B cell (primary cell): ENCODE results near the gene HMGA1.

ENCODE experiments used
- CTCF ChIP-seq: fragments of 200-600 bp; IDR thresholded peaks from one replicate; pipeline ENCODE4 v1.8.0; 2022; ENCODE audit warnings: antibody characterized with exemption, mild to moderate bottlenecking
- EZH2 ChIP-seq: IDR thresholded peaks from 2 replicates; pipeline ENCODE4 v1.6.1; 2012; ENCODE audit warnings: borderline replicate concordance, low read depth, mild to moderate bottlenecking, moderate library complexity, low read length; ENCODE audit not compliant: insufficient read depth, poor library complexity, severe bottlenecking

- TF ChIP-seq CTCF = no peak
- no peak for TF ChIP-seq EZH2
Observed at GRCh38 chr6:34281702-34282334, 45.1 kb downstream of the HMGA1 start.
